HG03135 (cell line): ENCODE data around the gene ANKRD13D.

Experiments used
- ATAC-seq: cut with Tn5 transposase; IDR thresholded peaks from one replicate; pipeline ENCODE4 v1.9.1; 2021; ENCODE audit warnings: mild to moderate bottlenecking, moderate library complexity; ENCODE audit not compliant: unreplicated experiment

Gene ANKRD13D

DNA sequence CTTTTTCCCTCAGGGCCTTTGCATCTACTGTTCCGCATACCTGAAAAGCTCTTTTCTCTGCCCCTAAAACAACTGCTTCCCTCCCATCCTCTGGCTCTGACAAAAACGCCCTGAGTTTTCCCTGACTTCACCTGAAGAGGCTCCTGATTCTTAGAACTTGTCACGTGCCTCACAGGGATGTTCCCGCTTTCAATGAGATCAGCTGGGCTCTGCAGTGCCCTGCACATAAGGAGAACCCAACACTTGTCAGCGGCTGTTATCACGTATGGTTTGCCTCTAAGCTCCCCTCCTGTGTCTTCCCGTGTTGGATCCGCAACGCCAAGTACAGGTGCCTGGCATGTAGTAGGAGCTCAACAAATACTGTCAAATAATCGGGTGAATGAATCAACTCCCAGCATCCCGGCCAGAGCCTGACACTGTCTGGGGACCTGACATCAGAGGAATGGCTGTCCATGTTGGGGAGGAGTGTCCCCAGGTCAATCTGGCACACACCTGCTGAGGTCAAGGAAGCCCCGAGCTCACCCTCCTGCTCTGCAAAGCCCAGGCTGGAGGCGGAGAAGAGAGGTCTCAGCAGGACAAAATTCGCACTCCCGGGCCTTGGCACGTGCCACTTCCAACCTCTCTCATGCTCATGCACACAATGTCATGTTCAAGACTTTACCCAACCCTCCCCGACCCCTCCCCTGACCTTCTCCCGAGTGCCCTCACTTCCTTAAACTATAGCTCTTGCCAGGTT is 27.0 kb upstream of the ANKRD13D start:
- ATAC-seq, result no peak

DNA sequence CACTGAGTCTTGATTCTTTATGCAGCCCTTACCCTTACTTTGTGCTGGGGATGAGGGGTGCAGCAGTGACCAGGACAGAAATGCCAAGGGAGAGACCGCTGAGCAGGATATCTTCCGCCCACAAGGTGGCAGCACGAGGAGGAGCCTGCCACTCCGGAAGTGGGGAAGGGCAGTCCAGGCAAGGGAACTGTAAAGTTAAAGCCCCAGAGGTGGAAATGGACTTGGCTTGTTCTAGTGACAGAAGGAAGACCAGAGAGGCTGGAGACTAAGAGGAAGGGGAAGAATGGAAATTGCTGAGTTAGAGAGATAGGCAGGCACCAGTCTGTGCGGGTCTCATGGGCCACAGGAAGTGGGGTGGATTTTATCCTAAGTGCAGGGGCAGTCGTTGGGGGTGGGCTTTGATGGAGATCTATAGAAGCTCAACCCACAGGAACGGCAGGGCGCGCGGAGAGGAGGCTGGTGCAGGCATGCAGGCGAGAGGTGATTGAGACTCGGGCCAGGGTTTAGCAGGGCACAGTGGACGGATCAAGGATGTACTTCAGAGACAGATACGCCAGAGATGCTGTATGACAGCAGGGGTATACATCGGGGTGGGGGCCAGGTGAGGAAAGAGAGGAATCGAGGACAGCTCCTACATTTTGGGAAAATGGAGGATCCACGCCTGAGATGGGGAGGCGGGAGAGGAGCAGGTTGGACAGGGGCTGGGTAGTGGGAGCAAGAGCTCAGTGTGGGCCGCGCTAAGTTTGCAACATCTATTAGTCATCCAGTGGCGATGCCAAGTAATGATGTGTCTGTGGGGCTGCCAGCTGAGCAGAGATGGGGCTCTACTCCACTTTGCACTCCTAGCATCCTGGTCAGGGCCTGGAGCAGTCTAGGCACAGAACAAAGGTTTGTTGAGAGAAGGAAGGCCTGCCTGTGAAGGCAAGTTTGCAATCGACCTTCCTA is 26.1 kb upstream of the ANKRD13D start:
- no peak for ATAC-seq

- ATAC-seq, result no peak
Observed at GRCh38 chr11:67264260-67264659, 24.8 kb upstream of the ANKRD13D start.

GRCh38 chr11:67264877-67265632 is 24.0 kb upstream of the ANKRD13D start:
- ATAC-seq, result no peak

DNA sequence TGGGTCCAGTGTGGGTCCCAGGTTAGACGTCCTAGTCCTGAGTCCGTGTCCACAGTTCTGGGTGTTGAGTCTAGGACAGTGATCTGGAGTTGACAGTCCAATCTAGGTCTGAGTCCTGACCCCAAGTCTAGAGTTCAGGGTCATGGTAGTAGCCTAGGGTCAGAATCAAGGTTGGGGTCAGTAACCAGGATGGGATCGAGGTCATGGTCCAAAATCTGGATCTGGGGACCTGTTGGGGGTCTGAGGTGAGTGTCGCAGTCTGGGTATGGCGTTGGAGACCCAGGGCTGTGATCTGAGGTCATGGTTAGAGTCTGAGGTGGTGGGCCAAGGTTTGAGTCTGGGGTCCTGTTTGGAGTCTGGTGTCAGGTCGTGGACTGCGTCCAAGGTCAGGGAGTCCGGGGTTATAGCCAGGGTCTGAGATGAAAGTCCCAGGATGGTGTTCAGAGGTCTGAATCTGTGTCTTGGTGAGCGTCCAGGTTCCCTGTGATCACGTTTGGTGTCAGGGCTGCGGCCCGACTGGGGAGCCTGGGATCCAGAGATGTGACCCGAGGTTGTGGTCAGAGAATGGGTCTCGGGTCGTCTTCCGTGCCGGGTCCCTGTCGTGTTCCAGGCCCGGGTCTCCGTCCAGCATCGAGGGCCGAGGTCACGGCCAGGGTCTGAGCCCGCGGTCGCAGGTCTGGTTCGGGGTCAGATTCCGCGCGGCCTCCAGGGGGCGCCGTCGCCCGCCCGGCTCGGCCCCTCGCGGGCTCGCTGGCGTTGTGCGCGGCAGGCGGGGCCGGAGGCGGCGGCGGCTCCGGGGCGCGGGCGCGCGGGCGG is 23.3 kb upstream of the ANKRD13D start:
- peak; percentile 45 for ATAC-seq

DNA sequence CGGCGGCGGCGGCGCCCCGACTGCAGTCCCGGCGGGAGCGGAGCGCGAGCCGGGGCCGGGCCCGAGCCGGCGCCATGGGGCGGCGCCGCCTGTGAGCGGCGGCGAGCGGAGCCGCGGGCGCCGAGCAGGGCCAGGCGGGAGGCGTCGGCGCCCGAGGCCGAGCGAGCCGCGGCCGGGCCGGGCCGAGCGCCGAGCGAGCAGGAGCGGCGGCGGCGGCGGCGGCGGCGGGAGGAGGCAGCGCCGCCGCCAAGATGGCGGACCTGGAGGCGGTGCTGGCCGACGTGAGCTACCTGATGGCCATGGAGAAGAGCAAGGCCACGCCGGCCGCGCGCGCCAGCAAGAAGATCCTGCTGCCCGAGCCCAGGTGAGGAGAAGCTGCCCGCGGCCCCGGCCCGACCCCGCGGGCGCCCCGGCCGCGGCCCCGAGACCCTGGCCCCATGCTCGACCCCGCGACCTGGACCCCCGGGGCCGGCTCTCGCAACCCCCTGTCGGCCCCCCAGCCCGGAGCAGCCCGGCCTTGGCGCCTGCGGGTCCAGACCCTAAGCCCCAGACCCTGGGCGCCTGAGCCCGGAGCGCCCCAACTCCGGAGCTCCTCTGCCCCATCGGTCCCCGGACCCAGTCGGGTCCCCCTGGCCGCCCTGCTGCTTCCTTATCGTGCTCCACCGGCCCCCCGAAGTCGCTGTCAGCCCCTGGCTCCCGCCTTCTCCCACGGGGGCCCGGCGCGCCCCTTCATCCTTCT is 22.5 kb upstream of the ANKRD13D start, which contains the start of gene GRK2:
Gene GRK2, plus strand, starts transcription at position 25 of the 739 bp plus-strand sequence. Its CDS starts 227 bp downstream, at position 252.
- peak; percentile 2 for ATAC-seq

- peak; percentile 8 for ATAC-seq
Observed at GRCh38 chr11:67267188-67268080, 21.7 kb upstream of the ANKRD13D start.

DNA sequence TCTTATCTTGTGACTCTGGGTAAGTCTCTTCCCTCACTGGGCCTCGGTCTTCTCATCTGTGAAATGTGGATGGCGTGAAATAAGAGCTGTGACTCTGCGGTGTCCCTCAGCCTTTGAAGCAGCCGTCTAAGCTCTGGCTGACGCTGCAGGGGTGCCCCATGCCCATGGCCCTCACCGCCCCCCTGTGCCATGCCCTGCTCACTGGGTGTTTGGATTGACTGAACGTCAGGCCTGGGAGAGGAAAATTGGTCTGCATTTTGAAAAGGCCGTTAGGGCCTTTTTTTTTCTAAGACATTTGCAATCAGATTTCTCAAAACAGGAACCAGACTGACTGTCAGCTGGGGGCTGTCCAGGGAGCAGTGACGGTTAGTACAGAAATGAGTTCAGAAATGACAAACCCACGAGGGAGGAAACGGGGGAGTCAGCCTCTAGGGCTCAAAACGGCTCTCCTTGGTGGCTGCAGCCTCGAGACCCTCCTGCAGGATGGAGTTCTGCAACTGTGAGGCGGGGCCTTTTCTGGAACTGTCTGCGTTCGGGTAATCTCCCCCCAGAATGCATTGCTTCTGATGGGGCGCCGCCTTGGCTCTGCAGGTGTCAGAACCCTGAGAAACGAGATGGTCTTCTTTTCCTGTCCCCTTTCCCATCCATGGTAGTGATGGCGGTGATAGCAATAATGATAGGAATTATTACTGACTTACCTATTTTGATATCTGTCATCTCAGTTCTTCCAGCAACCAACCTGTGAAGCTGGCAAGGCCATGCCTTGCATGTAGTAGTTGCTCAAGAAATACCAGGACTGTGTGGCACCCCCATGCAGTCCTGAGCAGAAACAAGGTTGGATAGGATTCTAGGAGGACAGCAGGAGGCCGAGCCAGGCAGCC is 20.8 kb upstream of the ANKRD13D start:
- peak; percentile 41 for ATAC-seq

DNA sequence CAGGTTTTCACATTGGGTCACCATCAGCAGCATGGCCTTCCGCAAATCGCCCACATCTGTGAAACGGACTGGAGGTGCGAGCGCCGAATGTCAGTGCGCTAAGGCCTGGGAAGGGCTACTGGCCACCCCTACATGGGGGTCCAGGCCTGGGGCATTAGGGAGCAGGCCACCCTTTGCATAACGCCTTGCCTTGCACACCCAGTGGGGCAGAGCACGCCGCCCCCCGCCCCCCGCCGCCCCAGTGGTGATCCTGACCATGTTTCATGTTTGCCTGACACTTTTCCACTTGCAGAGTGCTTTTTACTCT is 20.2 kb upstream of the ANKRD13D start:
- ATAC-seq, result no peak

DNA sequence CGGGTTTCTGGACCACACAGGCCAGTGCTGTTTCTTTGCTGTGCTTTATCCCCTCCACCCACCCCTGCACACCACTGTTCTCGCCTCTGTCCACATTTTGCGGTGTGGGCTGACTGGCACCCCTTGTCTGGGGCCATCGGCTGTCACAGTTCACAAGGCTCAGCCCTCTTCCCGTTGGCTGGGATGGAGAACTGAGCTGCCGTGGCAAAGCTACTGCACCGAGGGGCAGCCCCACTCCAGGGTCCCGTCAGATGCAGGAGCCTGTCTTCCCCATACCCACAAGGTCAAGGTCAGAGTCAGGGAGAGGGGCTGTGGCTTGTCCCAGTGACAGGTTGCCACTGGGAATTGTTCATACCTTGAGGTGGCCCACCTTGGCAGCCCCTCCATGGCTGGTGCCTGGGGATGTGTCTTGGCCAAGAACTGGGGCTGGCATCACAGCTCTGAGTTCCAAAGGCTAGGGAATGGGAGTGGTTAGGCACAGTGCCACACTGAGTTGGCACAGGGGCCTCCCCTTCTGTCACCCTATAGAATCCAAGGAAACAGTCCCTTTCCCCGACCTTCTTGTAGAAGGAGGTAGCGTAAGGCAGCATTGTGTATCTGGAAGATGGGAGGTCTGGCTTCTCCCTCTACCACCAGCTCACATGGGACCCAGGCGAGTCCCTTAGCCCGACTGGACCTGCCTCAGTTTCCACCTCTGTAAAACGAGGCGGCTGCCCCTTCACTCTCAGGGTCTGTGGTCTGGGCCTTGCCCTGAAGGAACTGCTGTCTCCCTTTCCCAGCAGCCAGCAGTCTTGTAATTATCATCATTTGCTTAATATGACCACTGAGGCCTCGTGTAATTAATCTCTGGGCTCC is 19.5 kb upstream of the ANKRD13D start:
- no peak for ATAC-seq

DNA sequence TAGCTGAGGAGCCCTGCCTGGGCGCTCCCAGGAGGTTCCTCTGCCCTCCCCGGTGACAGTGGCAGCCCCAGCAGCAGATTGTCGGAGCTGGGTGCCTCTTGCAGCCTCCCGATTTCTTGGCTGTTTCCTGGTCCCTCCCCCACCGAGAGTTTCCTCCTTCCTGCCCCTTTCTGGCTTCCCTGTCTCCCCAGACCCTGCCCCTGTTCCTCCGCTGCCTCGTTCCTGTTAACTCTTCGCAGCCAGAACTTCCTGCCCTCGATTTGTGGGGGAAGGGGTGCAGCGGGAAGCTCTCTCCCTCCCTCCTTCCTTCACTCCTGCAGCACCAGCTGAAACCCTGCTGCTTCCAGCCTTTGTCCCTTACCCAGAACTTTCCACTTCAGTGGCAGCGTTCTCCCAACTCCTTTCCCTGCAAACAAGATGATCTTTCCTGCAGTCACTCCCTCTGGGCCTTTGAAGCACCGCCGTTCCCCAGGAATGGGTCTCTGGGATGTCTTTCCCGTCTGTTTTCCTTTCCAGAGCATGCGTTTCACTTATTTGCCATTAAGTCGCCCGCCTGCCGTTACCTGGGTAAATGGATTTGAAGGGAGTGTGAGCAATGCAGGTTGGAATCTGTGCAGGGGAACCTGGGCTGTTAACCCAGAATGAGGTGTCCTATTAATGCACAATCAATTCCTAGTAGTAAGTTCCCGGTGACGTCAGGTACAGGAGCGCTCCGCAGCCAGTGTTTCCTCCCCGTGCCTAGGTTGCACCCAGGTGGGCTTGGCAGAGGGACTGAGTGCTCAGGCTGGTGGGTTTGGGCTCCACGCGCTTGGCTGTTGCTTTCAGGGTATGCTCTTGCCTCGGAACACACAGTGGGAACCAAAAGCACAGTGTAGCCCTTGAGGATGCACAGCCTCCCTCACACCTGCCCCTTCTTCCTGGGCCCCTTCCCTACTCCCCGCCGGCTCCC is 18.6 kb upstream of the ANKRD13D start:
- ATAC-seq, result no peak

DNA sequence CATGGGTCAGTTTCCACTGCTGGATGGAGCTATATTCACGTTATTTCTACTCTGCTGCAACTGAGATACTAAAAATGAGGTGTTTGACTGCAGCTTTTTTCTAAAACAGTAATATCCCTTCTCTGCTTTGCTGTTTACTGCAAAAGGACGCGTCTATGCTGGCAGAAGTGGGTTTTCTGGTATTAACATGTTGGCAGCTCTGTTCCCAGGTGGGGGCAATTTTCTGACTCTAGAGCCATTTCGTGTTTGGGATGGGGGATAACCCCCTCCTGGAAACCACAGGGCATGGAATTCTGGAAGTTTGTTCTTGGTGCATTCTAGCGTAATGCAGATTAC is 17.9 kb upstream of the ANKRD13D start:
- no peak for ATAC-seq

DNA sequence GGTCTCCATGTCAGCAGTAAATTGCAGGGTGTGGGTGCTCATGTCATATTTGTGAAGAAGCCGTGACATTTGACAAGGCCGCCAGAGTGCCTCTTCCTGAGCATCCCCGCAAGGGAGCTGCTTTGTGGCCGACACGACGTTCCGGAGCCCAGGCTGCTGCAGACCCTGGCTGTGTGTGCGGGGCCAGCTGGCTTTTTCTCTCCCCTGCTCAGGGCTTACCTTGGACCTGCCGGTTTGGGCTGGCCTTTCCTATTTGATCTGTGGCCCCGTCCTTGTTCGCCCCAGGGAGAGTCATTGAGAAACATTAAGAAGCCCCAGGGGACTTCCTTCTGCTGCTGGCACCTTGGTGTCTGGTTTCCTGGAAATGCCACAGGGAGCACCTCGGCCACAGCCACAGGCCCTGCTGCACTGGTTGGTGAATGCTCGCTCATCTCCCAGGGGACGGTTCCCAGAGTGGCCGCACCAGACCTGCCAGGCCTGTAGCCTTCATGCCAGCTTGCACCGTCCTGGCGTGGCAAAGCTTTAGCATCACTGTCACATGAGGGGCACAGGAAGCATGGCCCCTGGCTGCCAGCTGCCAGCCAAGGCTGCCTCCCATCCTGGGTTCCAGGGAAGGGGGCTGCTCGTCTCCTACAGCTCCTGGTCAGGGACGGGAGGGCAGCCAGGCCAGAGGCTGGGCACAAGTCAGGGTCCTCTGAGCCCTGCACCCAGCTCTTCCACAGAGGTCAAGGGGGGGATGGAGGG is 17.4 kb upstream of the ANKRD13D start:
- ATAC-seq, result no peak

GRCh38 chr11:67272327-67273259 is 16.5 kb upstream of the ANKRD13D start:
- ATAC-seq, result no peak
